ENCODE data around the gene OSMR.

The OSMR gene

GRCh38 chr5:38830521-38831051 is 15.2 kb upstream of the OSMR start:
- Histone ChIP-seq H3K9me3 (ENCODE audit: control insufficient read depth in 5 of 5, low read length in 5 of 5) (no peaks in the 10 kb centered on the region), H3K27ac (ENCODE audit: low read depth, low read length) (no peak overlapping the region), H3K4me3 (ENCODE audit: low read depth in 1 of 5, low read length in 5 of 5) (no peak overlapping the region), H3K9ac (ENCODE audit: low read length in 5 of 5) (no peak overlapping the region), H3K4me1 (ENCODE audit: control insufficient read depth in 5 of 5, insufficient read depth in 5 of 5, low read length in 5 of 5) (peaks cover under 1 to 21% (median 13%) of the 10 kb centered on the region in 5 donors), H3K36me3 (ENCODE audit: control insufficient read depth in 5 of 5, insufficient read depth in 5 of 5, low read length in 5 of 5) (no peaks in the 10 kb centered on the region), H3K27me3 (ENCODE audit: control insufficient read depth in 5 of 5, insufficient read depth in 4 of 5, low read length in 5 of 5) (no peaks in the 10 kb centered on the region)

DNA sequence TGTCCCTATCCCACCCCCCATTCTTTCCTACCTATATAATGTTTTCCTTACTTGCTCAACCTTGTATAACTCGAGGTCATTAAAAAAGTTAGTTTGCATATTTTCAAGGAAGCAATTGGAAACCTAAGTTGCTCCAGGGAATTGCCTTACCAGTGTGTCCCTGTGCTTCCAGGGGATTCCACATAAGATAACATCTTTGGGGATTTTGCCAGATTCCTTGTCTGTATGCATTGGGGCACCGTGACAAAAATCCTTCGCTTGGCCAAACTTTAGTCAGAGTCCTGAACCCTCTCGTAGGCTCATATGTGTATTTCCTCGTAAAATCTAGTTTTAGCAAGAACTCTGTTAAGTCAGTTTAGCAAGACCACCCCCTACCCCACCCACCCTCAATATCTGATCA is 14.7 kb upstream of the OSMR start:
- H3K36me3 ChIP-seq (ENCODE audit: control insufficient read depth in 5 of 5, insufficient read depth in 5 of 5, low read length in 5 of 5), result no peaks in the 10 kb centered on the region
- no peak overlapping the region for H3K27ac ChIP-seq (ENCODE audit: low read depth, low read length)
- H3K4me3 ChIP-seq (ENCODE audit: low read depth in 1 of 5, low read length in 5 of 5), result no peak overlapping the region
- H3K9ac ChIP-seq (ENCODE audit: low read length in 5 of 5), result no peak overlapping the region
- H3K27me3 ChIP-seq (ENCODE audit: control insufficient read depth in 5 of 5, insufficient read depth in 4 of 5, low read length in 5 of 5), result no peaks in the 10 kb centered on the region
- H3K4me1 ChIP-seq (ENCODE audit: control insufficient read depth in 5 of 5, insufficient read depth in 5 of 5, low read length in 5 of 5), result peaks cover 5 to 26% (median 18%) of the 10 kb centered on the region in 5 donors
- H3K9me3 ChIP-seq (ENCODE audit: control insufficient read depth in 5 of 5, low read length in 5 of 5), result no peaks in the 10 kb centered on the region

DNA sequence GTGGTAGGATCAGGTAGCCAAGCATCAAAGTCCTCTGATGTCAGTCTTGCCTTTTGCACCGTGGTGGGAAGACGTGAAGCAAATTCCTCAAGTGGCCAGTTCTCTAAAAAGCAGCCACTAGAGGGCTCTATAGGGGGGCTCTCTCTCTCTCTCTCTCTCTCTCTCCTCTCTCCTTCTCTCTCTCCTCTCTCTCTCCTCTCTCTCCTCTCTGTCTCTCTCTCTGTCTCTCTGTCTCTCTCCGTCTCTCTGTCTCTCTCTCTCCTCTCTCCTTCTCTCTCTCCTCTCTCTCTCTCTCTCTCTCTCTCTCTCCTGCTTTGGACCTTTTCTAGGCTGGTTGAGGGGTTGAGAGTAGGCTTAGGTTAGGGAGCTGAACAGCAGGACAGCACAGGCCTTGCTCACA is 13.9 kb upstream of the OSMR start:
- H3K9me3 ChIP-seq (ENCODE audit: control insufficient read depth in 5 of 5, low read length in 5 of 5), result no peaks in the 10 kb centered on the region
- no peaks in the 10 kb centered on the region for H3K27me3 ChIP-seq (ENCODE audit: control insufficient read depth in 5 of 5, insufficient read depth in 4 of 5, low read length in 5 of 5)
- no peak overlapping the region for H3K4me3 ChIP-seq (ENCODE audit: low read depth in 1 of 5, low read length in 5 of 5)
- H3K9ac ChIP-seq (ENCODE audit: low read length in 5 of 5), result peak overlapping the region in 1 of 5 donors; percentile 35
- H3K4me1 ChIP-seq (ENCODE audit: control insufficient read depth in 5 of 5, insufficient read depth in 5 of 5, low read length in 5 of 5), result peaks cover 5 to 29% (median 18%) of the 10 kb centered on the region in 5 donors
- H3K27ac ChIP-seq (ENCODE audit: low read depth, low read length), result no peak overlapping the region
- H3K36me3 ChIP-seq (ENCODE audit: control insufficient read depth in 5 of 5, insufficient read depth in 5 of 5, low read length in 5 of 5), result no peaks in the 10 kb centered on the region

GRCh38 chr5:38832810-38833209 is 13.0 kb upstream of the OSMR start:
- Histone ChIP-seq H3K27ac (ENCODE audit: low read depth, low read length) (no peak overlapping the region), H3K9ac (ENCODE audit: low read length in 5 of 5) (no peak overlapping the region), H3K4me3 (ENCODE audit: low read depth in 1 of 5, low read length in 5 of 5) (no peak overlapping the region), H3K9me3 (ENCODE audit: control insufficient read depth in 5 of 5, low read length in 5 of 5) (no peaks in the 10 kb centered on the region), H3K4me1 (ENCODE audit: control insufficient read depth in 5 of 5, insufficient read depth in 5 of 5, low read length in 5 of 5) (peaks cover 5 to 29% (median 18%) of the 10 kb centered on the region in 5 donors), H3K36me3 (ENCODE audit: control insufficient read depth in 5 of 5, insufficient read depth in 5 of 5, low read length in 5 of 5) (no peaks in the 10 kb centered on the region), H3K27me3 (ENCODE audit: control insufficient read depth in 5 of 5, insufficient read depth in 4 of 5, low read length in 5 of 5) (no peaks in the 10 kb centered on the region)

- no peaks in the 10 kb centered on the region for H3K36me3 ChIP-seq (ENCODE audit: control insufficient read depth in 5 of 5, insufficient read depth in 5 of 5, low read length in 5 of 5)
- no peak overlapping the region for H3K4me3 ChIP-seq (ENCODE audit: low read depth in 1 of 5, low read length in 5 of 5)
- no peaks in the 10 kb centered on the region for H3K9me3 ChIP-seq (ENCODE audit: control insufficient read depth in 5 of 5, low read length in 5 of 5)
- no peak overlapping the region for H3K27ac ChIP-seq (ENCODE audit: low read depth, low read length)
- H3K4me1 ChIP-seq (ENCODE audit: control insufficient read depth in 5 of 5, insufficient read depth in 5 of 5, low read length in 5 of 5), result peaks cover 5 to 28% (median 14%) of the 10 kb centered on the region in 5 donors
- no peak overlapping the region for H3K9ac ChIP-seq (ENCODE audit: low read length in 5 of 5)
- no peaks in the 10 kb centered on the region for H3K27me3 ChIP-seq (ENCODE audit: control insufficient read depth in 5 of 5, insufficient read depth in 4 of 5, low read length in 5 of 5)
Measured at GRCh38 chr5:38835887-38836286, 9.9 kb upstream of the OSMR start.

GRCh38 chr5:38837416-38837815 is 8.4 kb upstream of the OSMR start:
- H3K9ac ChIP-seq (ENCODE audit: low read length in 5 of 5), result no peak overlapping the region
- H3K4me1 ChIP-seq (ENCODE audit: control insufficient read depth in 5 of 5, insufficient read depth in 5 of 5, low read length in 5 of 5), result peaks cover 5 to 18% (median 11%) of the 10 kb centered on the region in 5 donors
- no peaks in the 10 kb centered on the region for H3K9me3 ChIP-seq (ENCODE audit: control insufficient read depth in 5 of 5, low read length in 5 of 5)
- H3K27ac ChIP-seq (ENCODE audit: low read depth, low read length), result no peak overlapping the region
- no peaks in the 10 kb centered on the region for H3K27me3 ChIP-seq (ENCODE audit: control insufficient read depth in 5 of 5, insufficient read depth in 4 of 5, low read length in 5 of 5)
- H3K4me3 ChIP-seq (ENCODE audit: low read depth in 1 of 5, low read length in 5 of 5), result no peak overlapping the region
- no peaks in the 10 kb centered on the region for H3K36me3 ChIP-seq (ENCODE audit: control insufficient read depth in 5 of 5, insufficient read depth in 5 of 5, low read length in 5 of 5)

DNA sequence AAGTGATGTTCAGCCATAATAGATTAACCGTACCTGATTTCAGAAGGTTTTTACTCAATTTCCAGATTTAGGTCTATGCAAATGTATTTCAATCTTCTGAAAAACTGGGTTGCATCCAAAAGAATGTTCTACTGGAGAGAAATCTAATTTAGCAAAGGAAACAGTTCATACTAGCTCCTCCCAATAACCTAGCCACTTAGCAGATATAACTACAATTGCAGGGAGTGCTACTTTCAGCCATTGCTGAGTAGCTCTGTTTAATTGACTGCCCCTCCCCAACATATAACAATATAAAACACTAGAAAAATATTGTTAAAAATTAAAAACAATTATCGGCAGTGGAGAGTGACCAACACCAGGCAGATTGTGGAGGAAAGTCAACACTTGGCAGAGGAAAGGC is 7.9 kb upstream of the OSMR start:
- Histone ChIP-seq H3K4me1 (ENCODE audit: control insufficient read depth in 5 of 5, insufficient read depth in 5 of 5, low read length in 5 of 5) (peaks cover 5 to 18% (median 11%) of the 10 kb centered on the region in 5 donors), H3K9ac (ENCODE audit: low read length in 5 of 5) (no peak overlapping the region), H3K4me3 (ENCODE audit: low read depth in 1 of 5, low read length in 5 of 5) (no peak overlapping the region), H3K27me3 (ENCODE audit: control insufficient read depth in 5 of 5, insufficient read depth in 4 of 5, low read length in 5 of 5) (no peaks in the 10 kb centered on the region), H3K9me3 (ENCODE audit: control insufficient read depth in 5 of 5, low read length in 5 of 5) (no peaks in the 10 kb centered on the region), H3K36me3 (ENCODE audit: control insufficient read depth in 5 of 5, insufficient read depth in 5 of 5, low read length in 5 of 5) (no peaks in the 10 kb centered on the region), H3K27ac (ENCODE audit: low read depth, low read length) (no peak overlapping the region)

- Histone ChIP-seq H3K27me3 (ENCODE audit: control insufficient read depth in 5 of 5, insufficient read depth in 4 of 5, low read length in 5 of 5) (no peaks in the 10 kb centered on the region), H3K27ac (ENCODE audit: low read depth, low read length) (no peak overlapping the region), H3K4me1 (ENCODE audit: control insufficient read depth in 5 of 5, insufficient read depth in 5 of 5, low read length in 5 of 5) (peaks cover 4 to 26% (median 18%) of the 10 kb centered on the region in 5 donors), H3K4me3 (ENCODE audit: low read depth in 1 of 5, low read length in 5 of 5) (no peak overlapping the region), H3K36me3 (ENCODE audit: control insufficient read depth in 5 of 5, insufficient read depth in 5 of 5, low read length in 5 of 5) (no peaks in the 10 kb centered on the region), H3K9me3 (ENCODE audit: control insufficient read depth in 5 of 5, low read length in 5 of 5) (no peaks in the 10 kb centered on the region), H3K9ac (ENCODE audit: low read length in 5 of 5) (peak overlapping the region in 1 of 5 donors; percentile 2)
Measured at GRCh38 chr5:38843665-38844064, 2.1 kb upstream of the OSMR start.

DNA sequence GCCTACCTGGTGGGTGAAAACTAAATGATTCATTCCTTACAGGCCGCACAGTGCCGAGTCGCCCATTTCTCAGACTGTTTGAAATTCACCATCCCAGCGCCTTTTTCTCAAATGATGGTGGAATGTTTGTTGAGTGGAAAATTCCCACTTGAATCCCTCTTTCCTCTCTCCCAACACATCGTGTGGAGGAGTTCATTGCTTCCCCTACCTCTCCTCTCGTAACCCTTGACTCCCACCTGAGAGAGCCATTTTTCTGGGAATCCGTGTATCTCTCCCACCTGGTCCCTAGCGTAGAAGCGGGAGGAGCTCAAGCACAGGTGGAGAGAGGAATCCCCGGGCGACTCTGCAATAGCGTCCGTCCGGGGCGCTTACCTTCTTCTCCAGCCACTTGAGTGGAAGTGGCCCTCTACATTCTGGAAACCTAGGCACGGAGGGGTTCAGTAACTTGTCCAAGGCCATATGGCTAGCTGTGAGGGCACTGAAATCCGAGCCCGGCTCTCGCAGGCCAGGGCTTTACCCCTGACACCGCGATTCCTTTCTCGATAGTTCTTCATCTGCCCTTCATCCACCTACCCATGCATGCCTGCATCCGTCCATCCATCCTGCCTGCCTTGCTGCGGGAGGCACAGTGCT is 683 bp downstream of the OSMR start:
- Histone ChIP-seq H3K27ac (ENCODE audit: low read depth, low read length) (peak overlapping the region; percentile 94), H3K9me3 (ENCODE audit: control insufficient read depth in 5 of 5, low read length in 5 of 5) (peaks cover 0 to 7% (median 3%) of the 10 kb centered on the region in 5 donors), H3K4me3 (ENCODE audit: low read depth in 1 of 5, low read length in 5 of 5) (peak overlapping the region; percentile 74 to 96 (median 88)), H3K9ac (ENCODE audit: low read length in 5 of 5) (peak overlapping the region; percentile 81 to 97 (median 91)), H3K4me1 (ENCODE audit: control insufficient read depth in 5 of 5, insufficient read depth in 5 of 5, low read length in 5 of 5) (peaks cover 4 to 26% (median 18%) of the 10 kb centered on the region in 5 donors), H3K27me3 (ENCODE audit: control insufficient read depth in 5 of 5, insufficient read depth in 4 of 5, low read length in 5 of 5) (no peaks in the 10 kb centered on the region), H3K36me3 (ENCODE audit: control insufficient read depth in 5 of 5, insufficient read depth in 5 of 5, low read length in 5 of 5) (peaks cover 0 to 11% (median 3%) of the 10 kb centered on the region in 5 donors)

DNA sequence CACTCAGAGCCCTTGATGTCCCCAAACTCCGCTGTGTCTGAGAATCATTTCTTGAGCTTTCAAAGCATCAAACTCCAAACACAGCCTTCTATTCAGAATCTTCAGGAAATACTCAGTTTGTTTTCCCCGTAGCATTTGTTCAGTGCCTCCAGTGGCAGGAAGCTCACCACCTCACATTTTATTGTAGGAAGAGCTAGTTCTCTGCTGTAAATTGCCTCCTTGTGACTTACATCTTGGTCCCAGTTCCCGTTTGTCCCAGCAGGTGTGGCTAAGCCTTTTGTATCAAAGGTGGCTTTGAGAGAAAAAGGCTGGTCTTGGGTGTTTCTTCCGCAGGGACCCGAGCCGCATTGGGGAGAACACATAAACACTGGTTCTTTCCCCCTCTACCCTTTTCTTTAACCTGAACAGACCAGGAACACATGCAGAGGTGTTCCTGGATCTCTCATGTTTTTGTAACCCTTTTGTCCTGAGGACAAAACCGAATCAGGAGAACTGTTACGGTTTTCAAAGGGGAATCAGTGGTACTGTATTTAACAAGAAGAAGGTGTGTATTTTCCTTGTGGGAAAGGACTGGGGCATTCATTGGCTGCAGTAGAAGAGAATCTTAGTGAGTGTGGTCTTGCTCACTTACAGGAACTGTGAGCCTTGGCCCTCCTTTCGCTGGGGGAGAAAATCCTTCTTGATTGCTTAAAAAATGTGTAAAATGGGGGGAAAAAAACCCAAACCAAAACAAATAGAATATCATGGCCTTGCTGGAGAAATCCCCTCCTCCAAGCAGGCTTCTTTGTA is 1.9 kb downstream of the OSMR start:
- H3K4me3 ChIP-seq (ENCODE audit: low read depth in 1 of 5, low read length in 5 of 5), result peak overlapping the region; percentile 74 to 96 (median 88)
- peaks cover 0 to 11% (median 3%) of the 10 kb centered on the region in 5 donors for H3K36me3 ChIP-seq (ENCODE audit: control insufficient read depth in 5 of 5, insufficient read depth in 5 of 5, low read length in 5 of 5)
- H3K9me3 ChIP-seq (ENCODE audit: control insufficient read depth in 5 of 5, low read length in 5 of 5), result peaks cover 0 to 9% (median 6%) of the 10 kb centered on the region in 5 donors
- no peaks in the 10 kb centered on the region for H3K27me3 ChIP-seq (ENCODE audit: control insufficient read depth in 5 of 5, insufficient read depth in 4 of 5, low read length in 5 of 5)
- peaks cover 4 to 26% (median 18%) of the 10 kb centered on the region in 5 donors for H3K4me1 ChIP-seq (ENCODE audit: control insufficient read depth in 5 of 5, insufficient read depth in 5 of 5, low read length in 5 of 5)
- H3K27ac ChIP-seq (ENCODE audit: low read depth, low read length), result peak overlapping the region; percentile 94
- peak overlapping the region in 3 of 5 donors; percentile 15 to 96 (median 54) for H3K9ac ChIP-seq (ENCODE audit: low read length in 5 of 5)

All from subcutaneous abdominal adipose tissue (tissue), 5 donors.